K562 (cell line): ENCODE data around the gene ART1. TPM values are rescaled to one million over a fixed set of nuclear protein-coding genes. Genes with fewer than 3 reads are reported as not detected.

Source experiments
- ARNT ChIP-seq, 2 experiments: fragments of 450-650 bp; IDR thresholded peaks; 2 replicates each; pipeline ENCODE4 v1.6.1; 2016; ENCODE audit warnings: mild to moderate bottlenecking in 1 of 2
- ETV5 ChIP-seq: sonication (generic); formaldehyde crosslinking; IDR thresholded peaks from 2 replicates; pipeline ENCODE4 v1.4.0; 2020; ENCODE audit warnings: low read depth, mild to moderate bottlenecking, missing genetic modification reagents
- FUS ChIP-seq: fragments of 200-400 bp; formaldehyde crosslinking; optimal IDR thresholded peaks from 2 replicates; pipeline ENCODE3; 2017; ENCODE audit warnings: low read depth, low read length
- HDAC6 ChIP-seq: IDR thresholded peaks from 2 replicates; pipeline ENCODE4 v1.6.1; 2012; ENCODE audit warnings: low read depth, mild to moderate bottlenecking, control low read depth, inconsistent platforms, low read length, moderate library complexity
- MCM2 ChIP-seq: fragments of 450-650 bp; IDR thresholded peaks from 2 replicates; pipeline ENCODE4 v1.6.1; 2017; ENCODE audit warnings: low read depth, mild to moderate bottlenecking
- MYNN ChIP-seq, 2 experiments: sonication (generic); formaldehyde crosslinking in 1 of 2; IDR thresholded peaks; 2 replicates each; pipeline versions ENCODE4 v1.5.0 to v1.6.1; 2016 to 2020; ENCODE audit warnings: antibody characterized with exemption in 1 of 2, missing genetic modification reagents in 1 of 2
- RUNX1 ChIP-seq: sonication (generic); IDR thresholded peaks from 2 replicates; pipeline ENCODE4 v1.6.1; 2016; ENCODE audit warnings: antibody characterized with exemption, low read depth
- ZC3H11A ChIP-seq: IDR thresholded peaks from 2 replicates; pipeline ENCODE4 v1.6.1; 2012; ENCODE audit warnings: low read depth, low read length, improper control_type of control experiment
- ZNF143 ChIP-seq: sonication (generic); formaldehyde crosslinking; IDR thresholded peaks from 2 replicates; pipeline ENCODE4 v1.9.0; 2022; ENCODE audit warnings: mild to moderate bottlenecking, missing genetic modification reagents
- ZNF584 ChIP-seq: fragments of 200-800 bp; sonication (Bioruptor generic); IDR thresholded peaks from 2 replicates; pipeline ENCODE4 v1.6.1; 2016; ENCODE audit warnings: low read depth, mild to moderate bottlenecking, missing genetic modification characterization, missing compliant biosample characterization
- ZNF586 ChIP-seq: fragments of 450-650 bp; formaldehyde crosslinking; conservative IDR thresholded peaks from 2 replicates; pipeline ENCODE4 v1.4.0; 2020; ENCODE audit warnings: mild to moderate bottlenecking, moderate library complexity
- polyA plus RNA-seq, 8 experiments: library from polyadenylated mRNA; depleted of rRNA in 4 of 8; stranded (reverse) in 5 of 8; unstranded in 3 of 8; fragments of >200 nt; fragmentation: Nextera tagmentation in 2 of 8; fragmentation: Illumina TruSeq in 1 of 8; extraction: Ambion mirVana in 2 of 8; extraction: Trizol in 1 of 8; gene quantifications; 2 replicates each; pipeline versions ENCODE4 v1.2.1 to v1.2.3, GENCODE V29; 2011 to 2014; ENCODE audit warnings: inconsistent platforms in 1 of 8, missing spikeins in 1 of 8
- total RNA-seq, 7 experiments: library from RNA; depleted of rRNA in 6 of 7; stranded (reverse); fragments of >200 nt in 6 of 7; fragmentation: Illumina TruSeq in 2 of 7; extraction: Trizol in 2 of 7; gene quantifications; 2 replicates each; pipeline versions ENCODE4 v1.2.1 to v1.2.3, GENCODE V29; 2011 to 2021; ENCODE audit warnings: low replicate concordance in 1 of 7
- TF ChIP-seq, protein P1 (sequence below): fragments of 250-450 bp; sonication (Bioruptor Pico); IDR thresholded peaks from 2 replicates; pipeline ENCODE4 v1.4.0; 2020
- TF ChIP-seq, protein P2 (sequence below), 2 experiments: fragments of 450-650 bp in 1 of 2; sonication (generic) in 1 of 2; formaldehyde crosslinking; conservative IDR thresholded peaks; 2 replicates each; pipeline versions ENCODE4 v1.4.0 to v1.8.1; 2020 to 2022; ENCODE audit warnings: mild to moderate bottlenecking in 1 of 2, missing genetic modification reagents in 1 of 2
- TF ChIP-seq, protein P3 (sequence below): fragments of 250-450 bp; sonication (Bioruptor Pico); IDR thresholded peaks from 2 replicates; pipeline ENCODE4 v1.4.0; 2020; ENCODE audit warnings: borderline replicate concordance
- TF ChIP-seq, protein P4 (sequence below): fragments of 250-450 bp; sonication (Bioruptor Pico); IDR thresholded peaks from 2 replicates; pipeline ENCODE4 v1.4.0; 2020; ENCODE audit warnings: mild to moderate bottlenecking, moderate library complexity
- TF ChIP-seq, protein P5 (sequence below), 2 experiments: fragments of 450-650 bp; conservative IDR thresholded peaks; 2 replicates each; pipeline ENCODE4 v1.6.1; 2017; ENCODE audit warnings: mild to moderate bottlenecking in 2 of 2, moderate library complexity in 2 of 2

ART1 gene
- total and polyA plus RNA-seq, 9 of the 15 experiments (the other 6 are each of a cell fraction or from before 2014, with no cell fraction given): not detected

DNA sequence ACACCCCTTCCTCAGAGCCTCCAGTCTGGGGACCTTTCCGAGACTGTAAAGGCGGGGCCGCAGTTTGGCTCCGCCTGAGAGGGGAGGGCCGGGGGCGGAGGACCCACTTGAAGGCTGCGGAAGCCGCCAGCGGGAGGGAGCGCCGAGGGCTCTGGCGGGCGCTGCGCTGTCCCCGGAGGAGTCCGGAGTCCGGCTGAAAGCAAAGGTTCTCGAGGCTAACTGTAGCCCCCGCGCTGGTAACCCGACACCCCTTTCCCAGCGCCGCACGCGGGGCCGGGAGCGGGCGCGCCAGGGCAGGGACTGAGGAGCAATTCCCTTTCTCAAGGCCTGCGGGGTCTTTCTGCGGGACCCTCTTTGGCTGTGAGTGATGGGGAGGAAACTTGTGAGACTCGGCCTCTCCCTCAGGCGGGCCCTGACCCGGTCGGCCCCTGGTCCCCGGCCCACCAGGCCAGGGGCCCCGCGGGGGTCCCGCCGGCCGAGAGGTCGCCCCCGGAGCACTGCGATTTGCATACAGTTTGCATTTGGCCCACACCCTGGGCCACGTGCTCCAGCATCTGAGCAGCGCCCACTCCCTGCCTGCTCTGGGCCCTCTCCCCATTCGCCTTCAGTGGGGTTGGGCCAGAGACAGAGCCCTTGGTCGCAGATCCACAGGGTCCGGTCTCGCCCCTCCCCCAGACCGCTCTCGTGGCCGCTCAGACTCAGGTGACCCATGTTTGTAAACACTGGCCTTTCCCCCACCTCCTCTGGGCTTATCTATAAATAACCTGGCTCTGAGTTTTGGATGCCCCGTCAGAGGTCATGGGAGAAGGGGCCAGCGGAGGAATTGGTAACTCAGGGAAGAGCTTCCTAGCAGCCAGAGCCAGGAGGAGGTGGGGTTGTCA, 2.6 kb upstream of the ART1 start (continued):
- no peak for TF ChIP-seq ZNF584 (CRISPR knock-in tag)
- no peak for TF ChIP-seq ZC3H11A
- TF ChIP-seq ARNT (IDR thresholded peaks at IDR 0.05): no peak
- peak; percentile 50; the same call in 1 of the 2 replicates for TF ChIP-seq ETV5
- TF ChIP-seq HDAC6: no peak
- TF ChIP-seq, protein P1, sequence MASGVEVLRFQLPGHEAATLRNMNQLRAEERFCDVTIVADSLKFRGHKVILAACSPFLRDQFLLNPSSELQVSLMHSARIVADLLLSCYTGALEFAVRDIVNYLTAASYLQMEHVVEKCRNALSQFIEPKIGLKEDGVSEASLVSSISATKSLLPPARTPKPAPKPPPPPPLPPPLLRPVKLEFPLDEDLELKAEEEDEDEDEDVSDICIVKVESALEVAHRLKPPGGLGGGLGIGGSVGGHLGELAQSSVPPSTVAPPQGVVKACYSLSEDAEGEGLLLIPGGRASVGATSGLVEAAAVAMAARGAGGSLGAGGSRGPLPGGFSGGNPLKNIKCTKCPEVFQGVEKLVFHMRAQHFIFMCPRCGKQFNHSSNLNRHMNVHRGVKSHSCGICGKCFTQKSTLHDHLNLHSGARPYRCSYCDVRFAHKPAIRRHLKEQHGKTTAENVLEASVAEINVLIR (CRISPR knock-in tag): no peak
- peak; percentile 36; the same call in 1 of the 2 replicates for TF ChIP-seq ZNF143 (CRISPR knock-in tag)
- no peak for TF ChIP-seq FUS
- TF ChIP-seq MYNN (IDR thresholded peaks at IDR 0.05): no peak
- TF ChIP-seq MYNN (CRISPR knock-in tag; IDR thresholded peaks at IDR 0.05): no peak
- no peak for TF ChIP-seq ZNF586
- TF ChIP-seq, protein P2, sequence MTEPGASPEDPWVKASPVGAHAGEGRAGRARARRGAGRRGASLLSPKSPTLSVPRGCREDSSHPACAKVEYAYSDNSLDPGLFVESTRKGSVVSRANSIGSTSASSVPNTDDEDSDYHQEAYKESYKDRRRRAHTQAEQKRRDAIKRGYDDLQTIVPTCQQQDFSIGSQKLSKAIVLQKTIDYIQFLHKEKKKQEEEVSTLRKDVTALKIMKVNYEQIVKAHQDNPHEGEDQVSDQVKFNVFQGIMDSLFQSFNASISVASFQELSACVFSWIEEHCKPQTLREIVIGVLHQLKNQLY (CRISPR knock-in tag; conservative IDR thresholded peaks at IDR 0.05): no peak
- TF ChIP-seq, protein P3, sequence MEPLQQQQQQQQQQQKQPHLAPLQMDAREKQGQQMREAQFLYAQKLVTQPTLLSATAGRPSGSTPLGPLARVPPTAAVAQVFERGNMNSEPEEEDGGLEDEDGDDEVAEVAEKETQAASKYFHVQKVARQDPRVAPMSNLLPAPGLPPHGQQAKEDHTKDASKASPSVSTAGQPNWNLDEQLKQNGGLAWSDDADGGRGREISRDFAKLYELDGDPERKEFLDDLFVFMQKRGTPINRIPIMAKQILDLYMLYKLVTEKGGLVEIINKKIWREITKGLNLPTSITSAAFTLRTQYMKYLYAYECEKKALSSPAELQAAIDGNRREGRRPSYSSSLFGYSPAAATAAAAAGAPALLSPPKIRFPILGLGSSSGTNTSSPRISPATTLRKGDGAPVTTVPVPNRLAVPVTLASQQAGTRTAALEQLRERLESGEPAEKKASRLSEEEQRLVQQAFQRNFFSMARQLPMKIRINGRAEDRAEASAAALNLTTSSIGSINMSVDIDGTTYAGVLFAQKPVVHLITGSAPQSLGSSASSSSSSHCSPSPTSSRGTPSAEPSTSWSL (CRISPR knock-in tag): no peak
- TF ChIP-seq MCM2: no peak
- TF ChIP-seq RUNX1: no peak
- TF ChIP-seq, protein P4, sequence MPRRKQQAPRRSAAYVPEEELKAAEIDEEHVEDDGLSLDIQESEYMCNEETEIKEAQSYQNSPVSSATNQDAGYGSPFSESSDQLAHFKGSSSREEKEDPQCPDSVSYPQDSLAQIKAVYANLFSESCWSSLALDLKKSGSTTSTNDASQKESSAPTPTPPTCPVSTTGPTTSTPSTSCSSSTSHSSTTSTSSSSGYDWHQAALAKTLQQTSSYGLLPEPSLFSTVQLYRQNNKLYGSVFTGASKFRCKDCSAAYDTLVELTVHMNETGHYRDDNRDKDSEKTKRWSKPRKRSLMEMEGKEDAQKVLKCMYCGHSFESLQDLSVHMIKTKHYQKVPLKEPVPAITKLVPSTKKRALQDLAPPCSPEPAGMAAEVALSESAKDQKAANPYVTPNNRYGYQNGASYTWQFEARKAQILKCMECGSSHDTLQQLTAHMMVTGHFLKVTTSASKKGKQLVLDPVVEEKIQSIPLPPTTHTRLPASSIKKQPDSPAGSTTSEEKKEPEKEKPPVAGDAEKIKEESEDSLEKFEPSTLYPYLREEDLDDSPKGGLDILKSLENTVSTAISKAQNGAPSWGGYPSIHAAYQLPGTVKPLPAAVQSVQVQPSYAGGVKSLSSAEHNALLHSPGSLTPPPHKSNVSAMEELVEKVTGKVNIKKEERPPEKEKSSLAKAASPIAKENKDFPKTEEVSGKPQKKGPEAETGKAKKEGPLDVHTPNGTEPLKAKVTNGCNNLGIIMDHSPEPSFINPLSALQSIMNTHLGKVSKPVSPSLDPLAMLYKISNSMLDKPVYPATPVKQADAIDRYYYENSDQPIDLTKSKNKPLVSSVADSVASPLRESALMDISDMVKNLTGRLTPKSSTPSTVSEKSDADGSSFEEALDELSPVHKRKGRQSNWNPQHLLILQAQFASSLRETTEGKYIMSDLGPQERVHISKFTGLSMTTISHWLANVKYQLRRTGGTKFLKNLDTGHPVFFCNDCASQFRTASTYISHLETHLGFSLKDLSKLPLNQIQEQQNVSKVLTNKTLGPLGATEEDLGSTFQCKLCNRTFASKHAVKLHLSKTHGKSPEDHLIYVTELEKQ: no peak
- TF ChIP-seq, protein P5, sequence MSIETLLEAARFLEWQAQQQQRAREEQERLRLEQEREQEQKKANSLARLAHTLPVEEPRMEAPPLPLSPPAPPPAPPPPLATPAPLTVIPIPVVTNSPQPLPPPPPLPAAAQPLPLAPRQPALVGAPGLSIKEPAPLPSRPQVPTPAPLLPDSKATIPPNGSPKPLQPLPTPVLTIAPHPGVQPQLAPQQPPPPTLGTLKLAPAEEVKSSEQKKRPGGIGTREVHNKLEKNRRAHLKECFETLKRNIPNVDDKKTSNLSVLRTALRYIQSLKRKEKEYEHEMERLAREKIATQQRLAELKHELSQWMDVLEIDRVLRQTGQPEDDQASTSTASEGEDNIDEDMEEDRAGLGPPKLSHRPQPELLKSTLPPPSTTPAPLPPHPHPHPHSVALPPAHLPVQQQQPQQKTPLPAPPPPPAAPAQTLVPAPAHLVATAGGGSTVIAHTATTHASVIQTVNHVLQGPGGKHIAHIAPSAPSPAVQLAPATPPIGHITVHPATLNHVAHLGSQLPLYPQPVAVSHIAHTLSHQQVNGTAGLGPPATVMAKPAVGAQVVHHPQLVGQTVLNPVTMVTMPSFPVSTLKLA (conservative IDR thresholded peaks at IDR 0.05): peak; percentile 98
